Lower leg skin (tissue), 3 donors: Measurements from ENCODE around the gene RIOX2.

Source experiments
- POLR2A ChIP-seq, 2 donors: fragments of 450-650 bp; IDR thresholded peaks; one replicate each; pipeline ENCODE4 v1.6.1; 2016 to 2017; ENCODE audit warnings: antibody characterized with exemption in 2 of 2, mild to moderate bottlenecking in 1 of 2, moderate library complexity in 1 of 2
- TF ChIP-seq, protein P1 (sequence below), 3 donors: fragments of 450-650 bp; IDR thresholded peaks; one replicate each; pipeline ENCODE4 v1.5.1; 2016; ENCODE audit warnings: antibody characterized with exemption in 3 of 3, mild to moderate bottlenecking in 3 of 3, moderate library complexity in 2 of 3

- TF ChIP-seq, protein P1, sequence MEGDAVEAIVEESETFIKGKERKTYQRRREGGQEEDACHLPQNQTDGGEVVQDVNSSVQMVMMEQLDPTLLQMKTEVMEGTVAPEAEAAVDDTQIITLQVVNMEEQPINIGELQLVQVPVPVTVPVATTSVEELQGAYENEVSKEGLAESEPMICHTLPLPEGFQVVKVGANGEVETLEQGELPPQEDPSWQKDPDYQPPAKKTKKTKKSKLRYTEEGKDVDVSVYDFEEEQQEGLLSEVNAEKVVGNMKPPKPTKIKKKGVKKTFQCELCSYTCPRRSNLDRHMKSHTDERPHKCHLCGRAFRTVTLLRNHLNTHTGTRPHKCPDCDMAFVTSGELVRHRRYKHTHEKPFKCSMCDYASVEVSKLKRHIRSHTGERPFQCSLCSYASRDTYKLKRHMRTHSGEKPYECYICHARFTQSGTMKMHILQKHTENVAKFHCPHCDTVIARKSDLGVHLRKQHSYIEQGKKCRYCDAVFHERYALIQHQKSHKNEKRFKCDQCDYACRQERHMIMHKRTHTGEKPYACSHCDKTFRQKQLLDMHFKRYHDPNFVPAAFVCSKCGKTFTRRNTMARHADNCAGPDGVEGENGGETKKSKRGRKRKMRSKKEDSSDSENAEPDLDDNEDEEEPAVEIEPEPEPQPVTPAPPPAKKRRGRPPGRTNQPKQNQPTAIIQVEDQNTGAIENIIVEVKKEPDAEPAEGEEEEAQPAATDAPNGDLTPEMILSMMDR (IDR thresholded peaks at IDR 0.05) = no peak
- no peak for TF ChIP-seq POLR2A (IDR thresholded peaks at IDR 0.05)
These were observed 19.1 kb upstream of the RIOX2 start for GRCh38 chr3:97991293-97991682.
